Neural cell (in vitro differentiated cells): Measurements from ENCODE around the gene ZNRD2.

Experiments
- EP300 ChIP-seq: fragments of 450-650 bp; conservative IDR thresholded peaks from 2 replicates; pipeline ENCODE4 v1.6.1; 2014; ENCODE audit warnings: antibody characterized with exemption, mild to moderate bottlenecking, moderate library complexity; ENCODE audit not compliant: poor library complexity, severe bottlenecking
- EZH2 ChIP-seq: fragments of 200-600, 300-800 bp; shearing (Covaris generic), sonication (generic); IDR thresholded peaks from 2 replicates; pipeline ENCODE4 v1.6.1; 2014; ENCODE audit warnings: antibody characterized with exemption, low read length, borderline replicate concordance, mild to moderate bottlenecking; ENCODE audit not compliant: insufficient read depth, poor library complexity, severe bottlenecking
- POLR2AphosphoS5 ChIP-seq: IDR thresholded peaks from 2 replicates; pipeline ENCODE4 v1.6.1; 2012
- RAD21 ChIP-seq: fragments of 450-650 bp; conservative IDR thresholded peaks from 2 replicates; pipeline ENCODE4 v1.6.1; 2014; ENCODE audit warnings: antibody characterized with exemption, mild to moderate bottlenecking, moderate library complexity
- TAF1 ChIP-seq: IDR thresholded peaks from 2 replicates; pipeline ENCODE4 v1.6.1; 2012; ENCODE audit warnings: low read depth
- TF ChIP-seq, protein P1 (sequence below): fragments of 450-650 bp; IDR thresholded peaks from 2 replicates; pipeline ENCODE4 v1.5.1; 2014; ENCODE audit warnings: antibody characterized with exemption, mild to moderate bottlenecking, moderate library complexity; ENCODE audit not compliant: poor library complexity, severe bottlenecking

DNA sequence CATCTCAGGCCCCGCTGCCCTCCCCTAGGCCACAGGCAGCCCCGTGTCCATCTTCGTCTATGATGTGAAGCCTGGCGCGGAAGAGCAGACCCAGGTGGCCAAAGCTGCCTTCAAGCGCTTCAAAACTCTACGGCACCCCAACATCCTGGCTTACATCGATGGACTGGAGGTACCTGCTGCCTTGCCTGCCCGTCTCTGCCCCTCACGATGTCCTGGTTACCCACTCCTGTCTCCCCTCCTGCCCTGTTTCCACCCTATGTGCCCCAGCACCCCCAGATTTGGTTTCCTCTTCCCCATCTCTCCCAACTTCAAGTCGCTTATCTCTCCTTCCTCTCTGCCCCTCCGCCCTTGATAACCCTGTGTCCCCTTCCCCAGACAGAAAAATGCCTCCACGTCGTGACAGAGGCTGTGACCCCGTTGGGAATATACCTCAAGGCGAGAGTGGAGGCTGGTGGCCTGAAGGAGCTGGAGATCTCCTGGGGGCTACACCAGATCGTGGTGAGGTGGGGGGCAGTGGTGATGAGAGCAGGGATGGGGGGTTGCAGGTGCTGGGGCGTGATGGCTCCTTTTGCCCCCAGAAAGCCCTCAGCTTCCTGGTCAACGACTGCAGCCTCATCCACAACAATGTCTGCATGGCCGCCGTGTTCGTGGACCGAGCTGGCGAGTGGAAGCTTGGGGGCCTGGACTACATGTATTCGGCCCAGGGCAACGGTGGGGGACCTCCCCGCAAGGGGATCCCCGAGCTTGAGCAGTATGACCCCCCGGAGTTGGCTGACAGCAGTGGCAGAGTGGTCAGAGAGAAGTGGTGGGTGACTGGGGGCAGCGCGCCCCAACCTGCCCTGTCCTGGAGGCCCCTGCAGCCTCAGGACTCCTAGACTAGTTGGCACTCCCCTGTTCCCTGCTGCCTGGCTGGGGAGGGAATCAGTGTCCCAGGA, 44.5 kb upstream of the ZNRD2 start:
- TF ChIP-seq, protein P1, sequence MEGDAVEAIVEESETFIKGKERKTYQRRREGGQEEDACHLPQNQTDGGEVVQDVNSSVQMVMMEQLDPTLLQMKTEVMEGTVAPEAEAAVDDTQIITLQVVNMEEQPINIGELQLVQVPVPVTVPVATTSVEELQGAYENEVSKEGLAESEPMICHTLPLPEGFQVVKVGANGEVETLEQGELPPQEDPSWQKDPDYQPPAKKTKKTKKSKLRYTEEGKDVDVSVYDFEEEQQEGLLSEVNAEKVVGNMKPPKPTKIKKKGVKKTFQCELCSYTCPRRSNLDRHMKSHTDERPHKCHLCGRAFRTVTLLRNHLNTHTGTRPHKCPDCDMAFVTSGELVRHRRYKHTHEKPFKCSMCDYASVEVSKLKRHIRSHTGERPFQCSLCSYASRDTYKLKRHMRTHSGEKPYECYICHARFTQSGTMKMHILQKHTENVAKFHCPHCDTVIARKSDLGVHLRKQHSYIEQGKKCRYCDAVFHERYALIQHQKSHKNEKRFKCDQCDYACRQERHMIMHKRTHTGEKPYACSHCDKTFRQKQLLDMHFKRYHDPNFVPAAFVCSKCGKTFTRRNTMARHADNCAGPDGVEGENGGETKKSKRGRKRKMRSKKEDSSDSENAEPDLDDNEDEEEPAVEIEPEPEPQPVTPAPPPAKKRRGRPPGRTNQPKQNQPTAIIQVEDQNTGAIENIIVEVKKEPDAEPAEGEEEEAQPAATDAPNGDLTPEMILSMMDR, result no peak
- TF ChIP-seq EP300 (no peak), EZH2 (no peak), TAF1 (no peak), POLR2AphosphoS5 (no peak), RAD21 (no peak)
